HG03159 (cell line): ENCODE measurements around the gene NADK.

Source experiments
- ATAC-seq: cut with Tn5 transposase; IDR thresholded peaks from one replicate; pipeline ENCODE4 v1.9.1; 2021; ENCODE audit warnings: mild to moderate bottlenecking, moderate library complexity; ENCODE audit not compliant: unreplicated experiment

The NADK gene

GRCh38 chr1:1786836-1787605 lies 8.8 kb upstream of the NADK start:
- no peak for ATAC-seq

GRCh38 chr1:1785666-1786065 lies 7.4 kb upstream of the NADK start:
- ATAC-seq = no peak

- ATAC-seq = no peak
These were observed 6.7 kb upstream of the NADK start for GRCh38 chr1:1784933-1785332.

GRCh38 chr1:1783320-1783719 lies 5.0 kb upstream of the NADK start:
- no peak for ATAC-seq

GRCh38 chr1:1782399-1783221 lies 4.3 kb upstream of the NADK start:
- no peak for ATAC-seq

GRCh38 chr1:1781526-1781903 lies 3.2 kb upstream of the NADK start:
- no peak for ATAC-seq

- no peak for ATAC-seq
These were observed 2.6 kb upstream of the NADK start for GRCh38 chr1:1780598-1781525.

GRCh38 chr1:1779691-1780597 lies 1.7 kb upstream of the NADK start:
- peak; percentile 36 for ATAC-seq

GRCh38 chr1:1779320-1779675 lies 1.0 kb upstream of the NADK start:
- no peak for ATAC-seq

- ATAC-seq = peak; percentile 64
These were observed 521 bp upstream of the NADK start for GRCh38 chr1:1778663-1779319.

- ATAC-seq = no peak
These were observed 729 bp downstream of the NADK start for GRCh38 chr1:1777583-1777899.

GRCh38 chr1:1776672-1777582 lies 1.3 kb downstream of the NADK start:
- ATAC-seq = no peak

GRCh38 chr1:1775327-1776226 lies 2.7 kb downstream of the NADK start:
- ATAC-seq = no peak

- no peak for ATAC-seq
These were observed 4.4 kb downstream of the NADK start for GRCh38 chr1:1773874-1774273.

- ATAC-seq = no peak
These were observed 7.2 kb downstream of the NADK start for GRCh38 chr1:1771096-1771495.

- no peak for ATAC-seq
These were observed 8.2 kb downstream of the NADK start for GRCh38 chr1:1770102-1770501.

GRCh38 chr1:1768249-1768992 lies 9.8 kb downstream of the NADK start:
- ATAC-seq = no peak
